Measurements from ENCODE around the gene MFAP3L. TPM values are rescaled to one million over a fixed set of nuclear protein-coding genes. Genes with fewer than 3 reads are reported as not detected.

The MFAP3L gene
- total RNA-seq, 1 experiment from 2014 or later: 7.9 TPM

DNA sequence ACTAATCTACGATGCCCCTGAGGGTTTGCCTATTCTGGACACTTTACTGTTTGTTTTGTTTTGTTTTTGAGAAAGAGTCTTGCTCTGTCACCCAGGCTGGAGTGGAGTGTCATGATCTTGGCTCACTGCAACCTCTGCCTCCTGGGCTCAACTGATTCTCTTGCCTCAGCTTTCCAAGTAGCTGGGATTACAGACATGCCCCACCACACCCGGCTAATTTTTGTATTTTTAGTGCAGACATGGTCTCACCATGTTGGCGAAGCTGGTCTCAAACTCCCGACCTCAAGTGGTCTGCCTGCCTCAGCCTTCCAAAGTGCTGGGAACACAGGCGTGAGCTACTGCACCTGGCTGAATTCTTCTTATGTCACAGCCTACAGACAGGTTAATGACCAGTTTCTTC lies 70.7 kb downstream of the MFAP3L start:
- DNase-seq (ENCODE audit: low read depth, low spot score): no peak
- in situ Hi-C loops (cut with HindIII; ENCODE audit: low pct_unique_long_range_greater_than_20kb, low sequenced_read_pairs) (no loop called here), intact Hi-C loops (cut with micrococcal nuclease; ENCODE audit: unreplicated experiment) (no loop called here)
- BruUV-seq (replicated peaks): no TSS peak
- TF ChIP-seq, protein P1, sequence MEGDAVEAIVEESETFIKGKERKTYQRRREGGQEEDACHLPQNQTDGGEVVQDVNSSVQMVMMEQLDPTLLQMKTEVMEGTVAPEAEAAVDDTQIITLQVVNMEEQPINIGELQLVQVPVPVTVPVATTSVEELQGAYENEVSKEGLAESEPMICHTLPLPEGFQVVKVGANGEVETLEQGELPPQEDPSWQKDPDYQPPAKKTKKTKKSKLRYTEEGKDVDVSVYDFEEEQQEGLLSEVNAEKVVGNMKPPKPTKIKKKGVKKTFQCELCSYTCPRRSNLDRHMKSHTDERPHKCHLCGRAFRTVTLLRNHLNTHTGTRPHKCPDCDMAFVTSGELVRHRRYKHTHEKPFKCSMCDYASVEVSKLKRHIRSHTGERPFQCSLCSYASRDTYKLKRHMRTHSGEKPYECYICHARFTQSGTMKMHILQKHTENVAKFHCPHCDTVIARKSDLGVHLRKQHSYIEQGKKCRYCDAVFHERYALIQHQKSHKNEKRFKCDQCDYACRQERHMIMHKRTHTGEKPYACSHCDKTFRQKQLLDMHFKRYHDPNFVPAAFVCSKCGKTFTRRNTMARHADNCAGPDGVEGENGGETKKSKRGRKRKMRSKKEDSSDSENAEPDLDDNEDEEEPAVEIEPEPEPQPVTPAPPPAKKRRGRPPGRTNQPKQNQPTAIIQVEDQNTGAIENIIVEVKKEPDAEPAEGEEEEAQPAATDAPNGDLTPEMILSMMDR (IDR thresholded peaks at IDR 0.05): no peak
- TF ChIP-seq POLR2AphosphoS5 (IDR thresholded peaks at IDR 0.05; ENCODE audit: low read depth, low read length): no peak
- TF ChIP-seq, protein P2, sequence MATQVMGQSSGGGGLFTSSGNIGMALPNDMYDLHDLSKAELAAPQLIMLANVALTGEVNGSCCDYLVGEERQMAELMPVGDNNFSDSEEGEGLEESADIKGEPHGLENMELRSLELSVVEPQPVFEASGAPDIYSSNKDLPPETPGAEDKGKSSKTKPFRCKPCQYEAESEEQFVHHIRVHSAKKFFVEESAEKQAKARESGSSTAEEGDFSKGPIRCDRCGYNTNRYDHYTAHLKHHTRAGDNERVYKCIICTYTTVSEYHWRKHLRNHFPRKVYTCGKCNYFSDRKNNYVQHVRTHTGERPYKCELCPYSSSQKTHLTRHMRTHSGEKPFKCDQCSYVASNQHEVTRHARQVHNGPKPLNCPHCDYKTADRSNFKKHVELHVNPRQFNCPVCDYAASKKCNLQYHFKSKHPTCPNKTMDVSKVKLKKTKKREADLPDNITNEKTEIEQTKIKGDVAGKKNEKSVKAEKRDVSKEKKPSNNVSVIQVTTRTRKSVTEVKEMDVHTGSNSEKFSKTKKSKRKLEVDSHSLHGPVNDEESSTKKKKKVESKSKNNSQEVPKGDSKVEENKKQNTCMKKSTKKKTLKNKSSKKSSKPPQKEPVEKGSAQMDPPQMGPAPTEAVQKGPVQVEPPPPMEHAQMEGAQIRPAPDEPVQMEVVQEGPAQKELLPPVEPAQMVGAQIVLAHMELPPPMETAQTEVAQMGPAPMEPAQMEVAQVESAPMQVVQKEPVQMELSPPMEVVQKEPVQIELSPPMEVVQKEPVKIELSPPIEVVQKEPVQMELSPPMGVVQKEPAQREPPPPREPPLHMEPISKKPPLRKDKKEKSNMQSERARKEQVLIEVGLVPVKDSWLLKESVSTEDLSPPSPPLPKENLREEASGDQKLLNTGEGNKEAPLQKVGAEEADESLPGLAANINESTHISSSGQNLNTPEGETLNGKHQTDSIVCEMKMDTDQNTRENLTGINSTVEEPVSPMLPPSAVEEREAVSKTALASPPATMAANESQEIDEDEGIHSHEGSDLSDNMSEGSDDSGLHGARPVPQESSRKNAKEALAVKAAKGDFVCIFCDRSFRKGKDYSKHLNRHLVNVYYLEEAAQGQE (IDR thresholded peaks at IDR 0.05; ENCODE audit: insufficient read depth in 1 of 2, low read depth in 2 of 2, low read length in 1 of 2): no peak
- TF ChIP-seq TCF7L2 (IDR thresholded peaks at IDR 0.05; ENCODE audit: low read depth, low read length): no peak
- no peak for TF ChIP-seq SIN3A (IDR thresholded peaks at IDR 0.05; ENCODE audit: borderline replicate concordance, insufficient read depth, low read depth, low read length)
- H3K27me3 ChIP-seq (ENCODE audit: control insufficient read depth, insufficient read depth, low read length): no peaks in the 10 kb centered on the region; the same call in 1 of the 2 replicates
- H3K4me1 ChIP-seq (ENCODE audit: control insufficient read depth, insufficient read depth, low read length): no peaks in the 10 kb centered on the region
- ChIA-PET POLR2A (no interaction called here), CTCF (no interaction called here)
- no peaks in the 10 kb centered on the region for H3K36me3 ChIP-seq (ENCODE audit: control insufficient read depth, insufficient read depth, low read length)
- H3K27ac ChIP-seq (ENCODE audit: low read length): no peak overlapping the region
- ATAC-seq: no peak
- H3K9me3 ChIP-seq (ENCODE audit: control insufficient read depth, insufficient read depth, low read depth, low read length): no peaks in the 10 kb centered on the region
- H3K4me3 ChIP-seq (ENCODE audit: low read depth in 2 of 2, low read length in 2 of 2): no peak overlapping the region

DNA sequence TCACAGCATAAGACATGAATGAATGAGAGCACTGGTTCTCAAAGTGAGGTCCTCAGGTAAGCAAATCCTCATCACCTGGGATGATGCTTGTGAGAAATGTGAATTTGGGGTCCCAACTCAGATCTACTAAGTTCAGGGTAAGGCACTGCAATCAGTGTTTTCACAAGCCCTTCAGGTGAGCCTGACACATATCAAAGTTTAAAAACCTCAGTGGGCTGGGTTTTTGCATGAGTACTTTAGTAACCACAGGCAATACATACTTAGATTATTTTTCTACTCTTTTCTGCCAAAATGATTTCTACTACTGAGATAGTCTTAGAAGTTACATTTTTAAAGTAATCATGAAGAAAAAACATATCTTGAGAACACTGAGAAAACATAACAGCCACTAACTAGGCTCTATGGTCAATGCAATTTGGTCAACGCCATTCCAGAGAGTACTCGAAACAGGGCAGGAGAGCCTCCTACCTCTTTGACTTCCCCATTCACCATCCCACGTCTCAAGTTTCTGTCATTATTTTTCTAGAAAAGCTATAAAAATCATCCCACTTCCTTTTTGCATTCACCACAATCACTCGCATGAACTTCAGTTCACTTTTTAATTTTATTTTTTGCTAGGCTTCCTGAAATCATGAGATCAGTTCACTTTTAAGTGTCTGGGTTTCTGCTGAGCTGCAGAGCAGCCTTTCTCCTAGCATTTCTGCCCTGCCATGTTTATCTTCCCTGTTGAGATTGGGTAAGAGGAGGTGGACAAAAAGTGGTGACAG lies 73.8 kb downstream of the MFAP3L start:
- in situ Hi-C loops (cut with HindIII; ENCODE audit: low pct_unique_long_range_greater_than_20kb, low sequenced_read_pairs): no loop called here
- no peaks in the 10 kb centered on the region for H3K36me3 ChIP-seq (ENCODE audit: control insufficient read depth, insufficient read depth, low read length)
- no peak overlapping the region for H3K27ac ChIP-seq (ENCODE audit: low read length)
- intact Hi-C loops (cut with micrococcal nuclease; ENCODE audit: unreplicated experiment): no loop called here
- no peaks in the 10 kb centered on the region; the same call in 1 of the 2 replicates for H3K27me3 ChIP-seq (ENCODE audit: control insufficient read depth, insufficient read depth, low read length)
- no peaks in the 10 kb centered on the region for H3K9me3 ChIP-seq (ENCODE audit: control insufficient read depth, insufficient read depth, low read depth, low read length)
- ATAC-seq: no peak
- POLR2A ChIA-PET: interaction anchor here (0.6 kb wide), 1 partner anchor 42 kb away, joined by 6 read pairs; no protein-coding TSS in a partner anchor
- H3K4me3 ChIP-seq (ENCODE audit: low read depth in 2 of 2, low read length in 2 of 2): no peak overlapping the region
- H3K4me1 ChIP-seq (ENCODE audit: control insufficient read depth, insufficient read depth, low read length): no peaks in the 10 kb centered on the region
- CTCF ChIA-PET: no interaction called here
- no TSS peak for BruUV-seq (replicated peaks)
- TF ChIP-seq TCF7L2 (IDR thresholded peaks at IDR 0.05; ENCODE audit: low read depth, low read length): no peak
- no peak for TF ChIP-seq POLR2AphosphoS5 (IDR thresholded peaks at IDR 0.05; ENCODE audit: low read depth, low read length)
- TF ChIP-seq, protein P1 (IDR thresholded peaks at IDR 0.05): no peak
- TF ChIP-seq, protein P2 (IDR thresholded peaks at IDR 0.05; ENCODE audit: insufficient read depth in 1 of 2, low read depth in 2 of 2, low read length in 1 of 2): no peak
- TF ChIP-seq SIN3A (IDR thresholded peaks at IDR 0.05; ENCODE audit: borderline replicate concordance, insufficient read depth, low read depth, low read length): no peak
- no peak for DNase-seq (ENCODE audit: low read depth, low spot score)
